Subcutaneous adipose tissue (tissue), 4 donors: ENCODE results near the gene HNRNPA3. TPM values are rescaled to one million over a fixed set of nuclear protein-coding genes. Genes with fewer than 3 reads are reported as not detected.

Experiments
- CTCF ChIP-seq: fragments of 450-650 bp; IDR thresholded peaks from one replicate; pipeline ENCODE4 v1.5.1; 2016; ENCODE audit warnings: low read depth, mild to moderate bottlenecking, control low read depth, antibody characterized with exemption, moderate library complexity
- total RNA-seq, 4 donors: library from RNA; depleted of rRNA; stranded (reverse); fragments of >200 nt; gene quantifications; one replicate each; pipeline ENCODE4 v1.1.0, GENCODE V29; 2016

Gene HNRNPA3
- total RNA-seq, 4 donors from 2014 or later: 48.6 to 104 (median 64.7) TPM

DNA sequence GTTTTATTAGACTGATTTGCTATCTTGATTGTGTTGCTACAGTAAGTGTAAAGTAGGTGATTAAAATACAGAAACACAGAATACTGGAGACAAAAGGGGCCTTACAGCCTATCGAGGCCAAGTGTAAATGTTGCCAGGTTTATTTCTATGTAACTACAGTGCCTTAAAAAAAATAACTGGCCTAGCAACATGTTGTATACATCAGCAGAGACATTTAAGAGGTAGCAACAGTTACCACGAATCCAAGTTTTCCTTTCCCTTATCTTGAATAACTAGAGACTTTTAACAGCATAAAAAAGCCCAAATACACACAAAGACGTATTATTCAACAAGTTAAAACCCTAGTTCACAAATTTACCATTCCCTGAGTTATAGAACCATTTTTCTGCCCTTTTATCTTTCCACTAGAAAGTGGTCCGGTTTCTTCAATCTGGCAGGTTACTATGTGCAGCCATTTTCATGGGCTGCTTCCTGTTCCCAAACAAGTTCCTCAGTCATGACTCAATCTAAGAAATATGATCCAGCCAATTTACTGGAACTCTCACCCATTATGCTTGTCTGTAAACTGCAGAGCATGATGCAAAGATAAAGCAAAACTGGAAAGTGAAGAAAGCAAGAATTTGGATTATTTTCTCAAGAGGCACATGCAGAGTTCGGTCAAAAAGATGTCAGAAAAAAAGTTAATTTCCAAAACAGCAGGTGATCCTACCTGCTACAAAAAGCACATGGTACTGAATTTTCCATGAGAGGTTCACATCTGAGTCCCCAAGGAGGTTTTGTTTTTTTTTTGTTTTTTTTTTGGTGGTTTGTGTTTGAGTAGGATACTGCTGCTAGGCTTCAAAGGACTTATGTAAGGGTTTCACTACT lies 29.8 kb downstream of the HNRNPA3 start:
- TF ChIP-seq CTCF: no peak

DNA sequence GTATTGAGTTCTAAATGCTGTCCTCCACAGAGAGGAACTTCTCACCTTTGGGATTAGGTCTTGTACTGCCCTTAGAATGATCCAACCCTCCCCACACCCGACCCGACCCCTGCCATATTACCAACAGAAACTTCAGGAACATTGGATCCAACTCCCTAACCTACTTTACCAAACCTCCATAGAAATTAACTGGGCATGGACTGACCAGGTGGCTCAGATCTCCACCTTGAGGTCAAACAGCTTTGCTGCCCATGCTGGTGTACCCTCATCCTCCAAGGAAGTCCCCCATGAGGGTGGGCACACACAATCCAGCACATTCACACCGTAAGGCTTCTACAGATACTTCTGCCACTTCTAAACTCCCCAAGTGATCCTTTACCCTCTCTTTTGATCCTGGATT lies 30.5 kb downstream of the HNRNPA3 start:
- no peak for TF ChIP-seq CTCF

GRCh38 chr2:177243476-177243875 lies 30.9 kb downstream of the HNRNPA3 start:
- no peak for TF ChIP-seq CTCF

- no peak for TF ChIP-seq CTCF
Measured at GRCh38 chr2:177244244-177244771, 31.7 kb downstream of the HNRNPA3 start.

DNA sequence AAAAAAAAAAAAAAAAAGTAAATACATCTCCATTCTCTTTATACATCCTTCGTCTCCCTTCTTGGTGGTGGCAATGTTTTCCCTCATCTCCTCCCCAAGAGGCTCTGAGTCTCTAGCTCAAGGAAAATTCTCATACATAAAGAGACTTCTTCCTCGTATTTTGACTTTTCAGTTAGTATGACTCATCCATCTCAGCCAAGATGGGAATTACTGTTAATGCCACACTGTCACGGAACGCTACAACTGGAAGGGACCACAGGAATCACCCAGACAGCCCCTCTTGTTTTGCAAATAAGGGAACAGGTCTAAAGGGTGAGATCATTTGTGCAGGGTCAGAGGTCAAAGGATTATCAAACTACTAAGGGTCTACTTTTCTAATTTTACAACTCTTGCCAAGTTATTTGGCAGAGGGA lies 32.4 kb downstream of the HNRNPA3 start:
- no peak for TF ChIP-seq CTCF

DNA sequence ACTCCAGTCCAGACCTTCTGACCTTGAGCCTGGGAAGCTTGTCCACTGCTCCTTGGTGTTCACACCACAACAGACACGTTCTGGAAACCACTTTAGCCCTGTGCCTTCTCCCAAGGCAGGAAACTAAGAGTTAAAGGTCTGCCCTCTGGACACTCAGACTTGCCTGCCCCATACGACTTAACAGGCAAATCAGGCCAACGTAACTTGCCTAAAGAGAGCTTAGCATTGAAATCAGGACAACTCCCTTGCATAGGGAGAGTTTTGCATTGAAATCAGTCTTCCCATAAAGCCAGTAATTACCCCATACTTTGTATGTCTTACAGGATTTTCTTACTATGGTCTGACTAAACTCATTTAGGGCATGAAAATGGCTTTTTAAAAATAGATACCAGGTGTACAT lies 33.4 kb downstream of the HNRNPA3 start:
- no peak for TF ChIP-seq CTCF

GRCh38 chr2:177247693-177248262 lies 35.2 kb downstream of the HNRNPA3 start:
- no peak for TF ChIP-seq CTCF
